OCI-LY1 (cell line): Measurements from ENCODE around the gene FAU.

ENCODE experiments used
- EZH2 ChIP-seq: fragments of 200-600 bp; sonication (generic), shearing (Covaris generic); IDR thresholded peaks from 2 replicates; pipeline ENCODE4 v1.8.0; 2017; ENCODE audit warnings: borderline replicate concordance, mixed run types, mild to moderate bottlenecking, antibody characterized with exemption, low read length, moderate library complexity, mixed read lengths
- TF ChIP-seq, protein P1 (sequence below): fragments of 200-600 bp; sonication (generic), shearing (Covaris generic); IDR thresholded peaks from 2 replicates; pipeline ENCODE4 v1.5.1; 2017; ENCODE audit warnings: mild to moderate bottlenecking, antibody characterized with exemption, low read length, moderate library complexity, mixed read lengths

GRCh38 chr11:65072631-65072966 lies 49.3 kb downstream of the FAU start:
- TF ChIP-seq EZH2 = no peak
- TF ChIP-seq, protein P1, sequence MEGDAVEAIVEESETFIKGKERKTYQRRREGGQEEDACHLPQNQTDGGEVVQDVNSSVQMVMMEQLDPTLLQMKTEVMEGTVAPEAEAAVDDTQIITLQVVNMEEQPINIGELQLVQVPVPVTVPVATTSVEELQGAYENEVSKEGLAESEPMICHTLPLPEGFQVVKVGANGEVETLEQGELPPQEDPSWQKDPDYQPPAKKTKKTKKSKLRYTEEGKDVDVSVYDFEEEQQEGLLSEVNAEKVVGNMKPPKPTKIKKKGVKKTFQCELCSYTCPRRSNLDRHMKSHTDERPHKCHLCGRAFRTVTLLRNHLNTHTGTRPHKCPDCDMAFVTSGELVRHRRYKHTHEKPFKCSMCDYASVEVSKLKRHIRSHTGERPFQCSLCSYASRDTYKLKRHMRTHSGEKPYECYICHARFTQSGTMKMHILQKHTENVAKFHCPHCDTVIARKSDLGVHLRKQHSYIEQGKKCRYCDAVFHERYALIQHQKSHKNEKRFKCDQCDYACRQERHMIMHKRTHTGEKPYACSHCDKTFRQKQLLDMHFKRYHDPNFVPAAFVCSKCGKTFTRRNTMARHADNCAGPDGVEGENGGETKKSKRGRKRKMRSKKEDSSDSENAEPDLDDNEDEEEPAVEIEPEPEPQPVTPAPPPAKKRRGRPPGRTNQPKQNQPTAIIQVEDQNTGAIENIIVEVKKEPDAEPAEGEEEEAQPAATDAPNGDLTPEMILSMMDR = no peak
